Left colon (tissue), 2 donors: ENCODE data around the gene TMEM184A. TPM values are rescaled to one million over a fixed set of nuclear protein-coding genes. Genes with fewer than 3 reads are reported as not detected.

ENCODE experiments used
- ATAC-seq: fragments of 200-7000 bp; cut with Tn5 transposase; one replicate; pipeline ENCODE4 v1.9.1; 2020; ENCODE audit warnings: mild to moderate bottlenecking, moderate library complexity
- DNase-seq, 2 donors: peaks; one replicate each; pipeline ENCODE4 v3.0.0-alpha.2; 2020
- intact Hi-C, 2 donors: fragments of 100-400 bp; cut with DNase I in 1 of 2; cut with micrococcal nuclease in 1 of 2; formaldehyde crosslinking; loops; one replicate each; pipeline versions ENCODE4 v1.11.2 to v1.14.0; 2022; cut with DNase I, micrococcal nuclease
- total RNA-seq, 2 donors: library from RNA; stranded (reverse); fragmentation: NEBNext Ultra II Directional; extraction: Animal tissue kit (Norgen Biotek cat#: 25700); gene quantifications; one replicate each; pipeline ENCODE4 v1.2.1, GENCODE V29; 2021
- donor health status: DM: no; HTN: no; CAD: no.
- donor health status: DM: yes; HTN: yes; CAD: no.

Gene TMEM184A
- total RNA-seq, 2 donors from 2014 or later, result 57.6 to 58.3 TPM

GRCh38 chr7:1558181-1558811 is 2.3 kb upstream of the TMEM184A start:
- DNase-seq (peak in 1 of 2 donors; percentile 17), ATAC-seq (no peak)
- intact Hi-C loops, result no loop called here

GRCh38 chr7:1557771-1558170 is 1.8 kb upstream of the TMEM184A start:
- ATAC-seq (no peak), DNase-seq (peak in 1 of 2 donors; percentile 6)
- intact Hi-C loops, result no loop called here

GRCh38 chr7:1557006-1557405 is 1.0 kb upstream of the TMEM184A start:
- peak in 1 of 2 donors; percentile 11 for DNase-seq

GRCh38 chr7:1555046-1555812 is 776 bp downstream of the TMEM184A start:
- ATAC-seq (peak; percentile 80), DNase-seq (peak; percentile 87 to 94)
- intact Hi-C loops, result no loop called here

More at GRCh38 chr7:1557006-1557405, 1.0 kb upstream of the TMEM184A start:
- intact Hi-C loops, result no loop called here
- ATAC-seq, result no peak

GRCh38 chr7:1554333-1555045 is 1.5 kb downstream of the TMEM184A start:
- DNase-seq, result no peak
- no peak for ATAC-seq
- intact Hi-C loops, result no loop called here

- ATAC-seq, result no peak
- intact Hi-C loops, result no loop called here
- DNase-seq, result no peak
Observed at GRCh38 chr7:1553512-1554210, 2.3 kb downstream of the TMEM184A start.

- no peak for DNase-seq
- intact Hi-C loops, result no loop called here
- ATAC-seq, result no peak
Observed at GRCh38 chr7:1552200-1552599, 3.8 kb downstream of the TMEM184A start.

- ATAC-seq, result no peak
- DNase-seq, result no peak
- intact Hi-C loops, result no loop called here
Observed at GRCh38 chr7:1550846-1551155, 5.2 kb downstream of the TMEM184A start.

GRCh38 chr7:1550005-1550845 is 5.8 kb downstream of the TMEM184A start:
- no peak for ATAC-seq
- intact Hi-C loops, result no loop called here

GRCh38 chr7:1549357-1550004 is 6.5 kb downstream of the TMEM184A start:
- DNase-seq (no peak), ATAC-seq (no peak)
- intact Hi-C loops, result no loop called here

More at GRCh38 chr7:1550005-1550845, 5.8 kb downstream of the TMEM184A start:
- no peak for DNase-seq

- intact Hi-C loops, result no loop called here
- no peak for ATAC-seq
- no peak for DNase-seq
Observed at GRCh38 chr7:1548944-1549343, 7.1 kb downstream of the TMEM184A start.

GRCh38 chr7:1548438-1548831 is 7.6 kb downstream of the TMEM184A start:
- DNase-seq (no peak), ATAC-seq (no peak)
- intact Hi-C loops, result no loop called here

GRCh38 chr7:1547777-1548437 is 8.1 kb downstream of the TMEM184A start:
- ATAC-seq (no peak), DNase-seq (no peak)
- intact Hi-C loops, result no loop called here

GRCh38 chr7:1546909-1547776 is 8.9 kb downstream of the TMEM184A start:
- intact Hi-C loops, result no loop called here
- ATAC-seq, result no peak

GRCh38 chr7:1546274-1546908 is 9.6 kb downstream of the TMEM184A start:
- intact Hi-C loops, result no loop called here
- ATAC-seq (no peak), DNase-seq (no peak)

More at GRCh38 chr7:1546909-1547776, 8.9 kb downstream of the TMEM184A start:
- no peak for DNase-seq
